Measurements from ENCODE around the gene IFNA10.

Gene IFNA10

GRCh38 chr9:21165516-21165915 is 41.4 kb downstream of the IFNA10 start:
- no peak overlapping the region for H3K27ac Mint-ChIP-seq

GRCh38 chr9:21160178-21160577 is 46.8 kb downstream of the IFNA10 start:
- Mint-ChIP-seq H3K27ac (no peak overlapping the region), H3K4me3 (no peak overlapping the region), H3K27me3 (peaks cover 0 to 6% of the 10 kb centered on the region in 2 donors), H3K36me3 (peaks cover 0 to 2% of the 10 kb centered on the region in 2 donors), H3K4me1 (peaks cover 3 to 8% of the 10 kb centered on the region in 2 donors), H3K9me3 (peaks cover 0 to 3% of the 10 kb centered on the region in 2 donors)
- no peak for ATAC-seq (replicated peaks)
- no peak for DNase-seq

More at GRCh38 chr9:21165516-21165915, 41.4 kb downstream of the IFNA10 start:
- Mint-ChIP-seq H3K4me3 (no peak overlapping the region), H3K27me3 (no peaks in the 10 kb centered on the region), H3K36me3 (no peaks in the 10 kb centered on the region), H3K9me3 (no peaks in the 10 kb centered on the region), H3K4me1 (peaks cover 0 to under 1% of the 10 kb centered on the region in 2 donors)
- ATAC-seq (replicated peaks) (no peak), DNase-seq (no peak)
